ENCODE data around the gene S100PBP.

Gene S100PBP

GRCh38 chr1:32811917-32812316 lies 5.5 kb upstream of the S100PBP start:
- H3K4me3 ChIP-seq (replicated peaks; ENCODE audit: low read depth, low read length) = no peak overlapping the region
- no peak for TF ChIP-seq CTCF (IDR thresholded peaks at IDR 0.05; ENCODE audit: low read depth, low read length, missing control alignments)
- no peak for DNase-seq (ENCODE audit: extremely low read depth, low read depth)

GRCh38 chr1:32813941-32814739 lies 3.3 kb upstream of the S100PBP start:
- DNase-seq (ENCODE audit: extremely low read depth, low read depth) = no peak
- H3K4me3 ChIP-seq (replicated peaks; ENCODE audit: low read depth, low read length) = peak overlapping the region; percentile 75; the same call in 1 of the 2 replicates
- TF ChIP-seq CTCF (IDR thresholded peaks at IDR 0.05; ENCODE audit: low read depth, low read length, missing control alignments) = no peak

- DNase-seq (ENCODE audit: extremely low read depth, low read depth) = no peak
Measured at GRCh38 chr1:32816676-32817158, 736 bp upstream of the S100PBP start.

GRCh38 chr1:32817815-32818786 lies 648 bp downstream of the S100PBP start:
- DNase-seq (ENCODE audit: extremely low read depth, low read depth) = no peak
- no peak for TF ChIP-seq CTCF (IDR thresholded peaks at IDR 0.05; ENCODE audit: low read depth, low read length, missing control alignments)

More at GRCh38 chr1:32816676-32817158, 736 bp upstream of the S100PBP start:
- TF ChIP-seq CTCF (IDR thresholded peaks at IDR 0.05; ENCODE audit: low read depth, low read length, missing control alignments) = no peak
- H3K4me3 ChIP-seq (replicated peaks; ENCODE audit: low read depth, low read length) = peak overlapping the region; percentile 75

GRCh38 chr1:32818804-32819541 lies 1.5 kb downstream of the S100PBP start:
- TF ChIP-seq CTCF (IDR thresholded peaks at IDR 0.05; ENCODE audit: low read depth, low read length, missing control alignments) = no peak
- DNase-seq (ENCODE audit: extremely low read depth, low read depth) = no peak
- H3K4me3 ChIP-seq (replicated peaks; ENCODE audit: low read depth, low read length) = peak overlapping the region; percentile 75

More at GRCh38 chr1:32817815-32818786, 648 bp downstream of the S100PBP start:
- H3K4me3 ChIP-seq (replicated peaks; ENCODE audit: low read depth, low read length) = peak overlapping the region; percentile 75

GRCh38 chr1:32825181-32825580 lies 7.7 kb downstream of the S100PBP start:
- no peak overlapping the region for H3K4me3 ChIP-seq (replicated peaks; ENCODE audit: low read depth, low read length)
- TF ChIP-seq CTCF (IDR thresholded peaks at IDR 0.05; ENCODE audit: low read depth, low read length, missing control alignments) = no peak
- DNase-seq (ENCODE audit: extremely low read depth, low read depth) = no peak
